Measurements from ENCODE around the gene AP4M1. TPM values are rescaled to one million over a fixed set of nuclear protein-coding genes. Genes with fewer than 3 reads are reported as not detected.
A peak's percentile ranks its signal among the peaks of the same experiment; 100 is the strongest.

Gene AP4M1
- total and polyA plus RNA-seq, 9 of the 15 experiments (the other 6 are each of a cell fraction or from before 2014, with no cell fraction given) = 1.3 to 30.9 (median 14.1) TPM

- TF ChIP-seq E2F8 (IDR thresholded peaks at IDR 0.05; ENCODE audit: low read depth, partially characterized antibody) (peak; percentile 45), ZNF830 (CRISPR knock-in tag; IDR thresholded peaks at IDR 0.05) (no peak), GABPB1 (CRISPR knock-in tag; IDR thresholded peaks at IDR 0.05) (peak; percentile 34; the same call in 1 of the 2 replicates), KDM2B (CRISPR knock-in tag; IDR thresholded peaks at IDR 0.05) (no peak), MYNN (IDR thresholded peaks at IDR 0.05) (0 out of 2 replicates have a peak, but pooled peaks have one; percentile 24), MYNN (CRISPR knock-in tag; IDR thresholded peaks at IDR 0.05) (no peak), USF1 (CRISPR knock-in tag; IDR thresholded peaks at IDR 0.05) (peak; percentile 58), IFI16 (CRISPR knock-in tag; IDR thresholded peaks at IDR 0.05) (no peak), ZNF75A (CRISPR knock-in tag; IDR thresholded peaks at IDR 0.05) (0 out of 2 replicates have a peak, but pooled peaks have one; percentile 33), HMGXB4 (CRISPR knock-in tag; IDR thresholded peaks at IDR 0.05) (no peak), HOMEZ (CRISPR knock-in tag; IDR thresholded peaks at IDR 0.05) (no peak), DLX4 (CRISPR knock-in tag; IDR thresholded peaks at IDR 0.05) (no peak), ZNF134 (CRISPR knock-in tag; conservative IDR thresholded peaks at IDR 0.05) (no peak), CBFA2T2 (conservative IDR thresholded peaks at IDR 0.05) (no peak), GTF2A2 (tag; IDR thresholded peaks at IDR 0.05) (no peak), MEIS2 (IDR thresholded peaks at IDR 0.05; ENCODE audit: partially characterized antibody) (no peak), MAFG (tag; conservative IDR thresholded peaks at IDR 0.05) (no peak)
These were observed 29.4 kb downstream of the AP4M1 start (continued) for GRCh38 chr7:100130608-100131453.

Data from K562 (cell line).